HG02885 (cell line): ENCODE data around the gene GNG7.

Experiments used
- ATAC-seq: cut with Tn5 transposase; IDR thresholded peaks from one replicate; pipeline ENCODE4 v1.9.1; 2021; ENCODE audit warnings: mild to moderate bottlenecking; ENCODE audit not compliant: unreplicated experiment, poor library complexity

GNG7 gene

DNA sequence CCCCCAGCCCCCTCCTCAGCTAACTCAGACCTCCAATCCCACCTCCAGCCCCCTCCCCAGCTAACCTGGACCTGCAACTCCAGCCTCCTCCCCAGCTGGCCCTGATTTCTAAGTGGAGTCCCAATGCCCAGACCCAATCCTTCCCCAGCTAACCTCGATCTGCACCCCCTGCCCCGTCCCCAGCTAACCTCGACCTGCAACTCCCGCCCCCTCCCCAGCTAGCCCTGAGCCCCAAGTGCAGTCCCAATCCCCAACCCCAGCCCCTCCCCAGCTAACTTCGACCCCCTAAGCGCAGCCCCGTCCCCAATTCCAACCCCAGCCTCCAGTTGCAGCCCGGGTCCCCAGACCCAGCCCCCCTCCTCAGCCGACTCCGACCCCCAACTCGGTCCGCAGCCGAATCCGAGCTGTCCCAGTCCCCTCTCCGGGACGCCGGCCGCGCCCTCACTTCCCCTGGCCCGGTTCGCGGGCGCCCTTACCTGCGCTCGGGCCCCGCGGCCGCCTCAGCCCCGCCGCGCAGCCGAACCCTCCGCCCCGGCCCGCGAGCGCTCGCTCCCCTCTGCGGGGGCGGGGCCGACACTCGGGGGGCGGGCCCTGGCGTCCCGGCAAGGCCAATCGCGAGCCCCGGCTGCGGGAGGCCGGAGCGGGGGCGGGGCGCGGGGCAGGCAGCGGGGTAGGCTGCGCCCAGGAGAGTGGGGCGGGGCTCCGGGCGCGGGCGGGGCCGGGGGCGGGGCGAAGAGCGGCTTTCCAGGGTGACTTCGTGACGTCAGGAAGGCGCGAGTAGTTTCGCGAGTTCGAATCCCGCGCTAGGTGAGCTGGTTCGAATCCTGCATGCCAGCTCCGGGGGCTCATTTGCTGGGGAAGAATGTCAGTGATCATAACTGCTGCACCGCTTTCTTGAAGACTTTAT is at the start of gene GNG7:
GNG7 (minus strand) TSS at position 525 of the 907 bp plus-strand sequence. CDS start 182,006 bp downstream, outside the sequence.
- peak; percentile 86 for ATAC-seq

DNA sequence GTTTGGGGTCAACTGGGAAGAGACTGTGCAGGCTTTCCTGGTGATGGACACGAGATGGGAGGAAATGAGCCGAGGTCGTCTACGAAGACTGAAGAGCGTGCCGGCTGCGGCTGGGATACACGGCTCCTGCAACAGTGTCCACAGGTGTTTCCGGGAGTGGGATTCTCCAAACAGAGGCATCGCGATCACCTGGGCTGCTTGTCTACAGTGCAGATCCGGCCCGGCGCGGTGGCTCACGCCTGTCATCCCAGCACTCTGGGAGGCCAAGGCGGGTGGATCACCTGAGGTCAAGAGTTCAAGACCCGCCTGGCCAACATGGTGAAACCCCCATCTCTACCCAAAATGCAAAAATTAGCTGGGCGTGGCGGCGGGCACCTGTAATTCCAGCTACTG is 48.9 kb upstream of the GNG7 start:
- ATAC-seq: no peak

DNA sequence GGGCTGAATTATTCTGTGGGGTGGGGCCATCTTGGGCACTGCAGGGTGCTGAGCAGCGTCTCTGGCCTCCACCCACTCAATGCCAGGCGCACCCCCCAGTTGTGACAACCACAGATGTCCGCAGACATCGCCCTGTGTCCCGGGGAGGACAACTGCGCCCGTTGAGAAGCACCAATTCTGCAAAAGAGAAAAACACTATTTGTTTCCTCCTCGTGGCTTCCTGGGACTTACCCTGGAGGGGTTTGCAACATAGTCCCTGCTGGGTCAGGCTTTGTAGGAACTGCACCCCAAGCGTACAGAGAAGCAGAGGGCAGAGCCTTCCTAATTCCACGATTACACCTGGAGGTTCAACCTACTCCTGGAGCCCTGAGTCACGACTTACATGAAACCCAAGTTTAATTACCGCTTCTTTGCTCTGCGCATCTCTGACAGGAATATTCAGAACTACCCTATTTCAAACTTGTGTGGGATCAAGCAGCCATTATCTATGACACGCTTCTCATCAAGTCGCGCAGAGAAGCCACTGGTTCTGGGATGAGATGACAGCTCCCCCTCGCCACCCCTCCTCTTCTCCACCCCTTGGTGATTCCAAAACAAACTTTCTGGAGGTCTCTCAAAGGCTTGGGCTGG is 48.4 kb upstream of the GNG7 start:
- no peak for ATAC-seq

DNA sequence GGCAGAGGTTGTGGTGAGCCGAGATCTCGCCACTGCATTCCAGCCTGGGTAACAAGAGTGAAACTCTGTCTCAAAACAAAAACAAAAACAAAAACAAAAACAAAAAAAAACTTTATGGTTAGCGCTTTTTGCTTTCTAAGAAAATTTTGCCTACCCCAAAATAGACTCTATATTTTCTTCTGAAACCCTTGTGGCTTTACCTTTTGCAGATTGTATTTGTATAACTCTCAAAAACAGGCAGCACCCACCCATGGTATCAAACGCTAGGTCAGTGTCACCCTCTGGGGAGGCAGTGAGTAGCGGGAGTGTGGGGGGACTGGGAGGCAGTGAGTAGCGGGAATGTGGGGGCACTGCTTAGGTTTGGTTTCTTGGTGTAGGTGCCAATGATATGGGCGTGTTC is 44.9 kb upstream of the GNG7 start:
- ATAC-seq: peak; percentile 44

DNA sequence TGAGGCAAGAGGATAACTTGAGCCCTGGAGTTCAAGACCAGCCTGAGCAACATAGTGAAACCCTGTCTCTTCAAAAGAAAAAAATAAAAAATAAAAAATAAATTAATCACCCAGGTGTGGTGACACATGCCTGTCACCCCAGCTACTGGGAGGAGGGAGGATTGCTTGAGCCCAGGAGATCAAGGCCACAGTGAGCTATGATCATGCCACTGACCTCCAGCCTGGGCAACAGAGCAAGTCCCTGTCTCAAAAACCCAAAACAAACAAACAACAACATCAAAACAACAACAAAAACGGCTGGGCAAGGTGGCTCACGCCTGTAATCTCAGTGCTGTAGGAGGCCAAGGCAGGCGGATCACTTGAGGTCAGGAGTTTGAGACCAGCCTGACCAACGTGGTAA is 41.6 kb upstream of the GNG7 start:
- no peak for ATAC-seq

DNA sequence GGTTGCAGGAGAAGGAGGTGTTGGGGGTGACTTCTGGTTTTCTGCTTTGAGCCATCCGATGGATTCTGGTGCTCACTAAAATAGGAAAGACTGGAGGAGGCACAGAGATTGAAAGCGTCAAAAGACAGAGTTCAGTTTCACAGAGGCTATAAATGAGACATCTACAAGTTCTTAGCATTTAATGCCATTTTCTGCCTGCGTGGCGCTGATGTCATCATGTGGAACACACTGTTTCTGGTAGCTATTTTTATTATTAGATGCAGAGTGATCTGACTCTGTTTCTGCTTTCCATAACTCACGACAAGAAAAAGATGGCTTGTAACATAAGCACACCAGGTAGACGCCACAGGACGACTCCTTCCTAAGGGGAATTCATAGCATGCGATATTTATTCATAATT is 40.6 kb upstream of the GNG7 start:
- ATAC-seq: no peak

DNA sequence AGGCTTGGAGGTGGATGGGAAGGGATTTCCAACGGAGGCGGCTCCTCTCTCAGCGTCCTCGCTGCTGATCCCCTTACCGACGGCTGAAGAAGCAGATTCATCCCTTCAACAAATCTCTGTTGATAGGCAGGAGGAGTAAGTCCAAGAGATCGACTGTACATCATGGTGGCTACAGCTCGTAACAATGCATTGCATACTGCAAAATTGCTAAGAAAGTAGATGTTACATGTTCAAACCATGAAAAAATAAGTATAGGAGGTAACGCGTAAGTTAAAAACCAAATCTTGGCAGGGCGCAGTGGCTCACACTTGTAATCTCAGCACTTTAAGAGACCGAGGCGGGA is 37.8 kb upstream of the GNG7 start:
- no peak for ATAC-seq

DNA sequence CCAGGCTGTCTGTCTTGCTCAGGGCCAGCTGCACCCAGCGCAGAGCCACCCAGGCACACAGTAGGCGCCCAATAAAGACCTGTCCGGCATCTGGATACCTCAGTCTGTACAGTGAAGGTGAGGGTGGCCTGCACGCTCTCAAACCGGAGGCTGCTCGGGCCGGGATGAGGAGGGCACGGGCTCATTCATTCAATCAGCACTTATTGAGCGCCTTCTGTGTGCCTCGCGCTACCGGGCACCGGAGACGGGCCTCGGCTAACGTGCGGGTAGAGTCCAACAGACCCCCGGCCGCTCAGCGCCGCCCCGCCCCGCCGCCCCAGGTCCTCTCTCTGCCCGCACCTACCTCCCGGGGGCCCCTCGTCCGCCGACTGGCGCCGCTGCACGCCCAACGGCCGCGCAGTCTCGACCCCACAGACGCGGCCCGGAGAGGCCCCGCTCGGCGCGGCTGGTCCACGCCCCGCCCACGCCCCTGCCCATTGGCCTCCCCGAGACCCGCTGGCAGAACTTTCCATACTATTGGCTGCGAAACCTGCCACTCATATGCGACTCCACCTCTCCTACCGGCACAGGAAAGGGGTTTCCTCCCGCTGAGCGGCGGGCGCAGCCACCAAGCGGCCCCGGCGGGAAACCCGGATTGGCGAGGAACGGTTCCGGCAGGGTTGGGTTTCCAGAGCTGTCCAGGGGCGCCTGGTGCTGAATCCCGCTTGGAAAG is 37.3 kb upstream of the GNG7 start, which contains the start of gene SLC39A3:
SLC39A3 (minus strand) TSS at position 416 of the 712 bp plus-strand sequence. CDS start 2,760 bp downstream, outside the sequence.
- peak; percentile 96 for ATAC-seq

DNA sequence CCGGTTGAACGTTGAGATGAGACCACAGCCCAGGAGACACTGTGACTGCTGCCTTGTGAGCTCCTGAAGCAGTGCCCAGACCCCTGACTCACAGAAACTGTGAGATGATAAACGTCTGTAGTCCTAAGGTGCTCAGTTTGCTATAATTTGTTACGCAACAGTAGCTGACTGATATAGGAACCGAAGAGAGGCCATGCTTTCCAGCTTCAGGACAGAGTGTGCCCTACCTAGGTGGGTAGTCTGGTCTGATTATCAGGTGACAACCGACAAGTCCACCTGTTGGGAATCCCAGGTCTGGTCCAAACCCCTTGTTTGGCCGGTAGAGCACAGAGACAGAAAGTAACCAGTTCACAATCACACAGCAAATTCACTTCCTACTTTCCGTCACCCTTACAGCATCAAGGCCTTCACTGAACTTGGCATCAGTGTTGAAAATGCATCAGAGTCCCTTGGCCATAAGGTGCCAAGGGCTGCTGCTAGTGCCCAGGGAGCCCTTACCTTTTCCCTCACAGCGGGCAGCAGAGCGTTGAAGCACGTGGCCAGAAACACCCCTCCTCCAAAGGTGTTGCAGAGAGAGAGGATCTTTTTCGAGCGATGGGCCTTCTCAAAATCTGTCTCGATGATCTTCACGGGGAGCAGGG is 34.2 kb upstream of the GNG7 start:
- ATAC-seq: no peak

DNA sequence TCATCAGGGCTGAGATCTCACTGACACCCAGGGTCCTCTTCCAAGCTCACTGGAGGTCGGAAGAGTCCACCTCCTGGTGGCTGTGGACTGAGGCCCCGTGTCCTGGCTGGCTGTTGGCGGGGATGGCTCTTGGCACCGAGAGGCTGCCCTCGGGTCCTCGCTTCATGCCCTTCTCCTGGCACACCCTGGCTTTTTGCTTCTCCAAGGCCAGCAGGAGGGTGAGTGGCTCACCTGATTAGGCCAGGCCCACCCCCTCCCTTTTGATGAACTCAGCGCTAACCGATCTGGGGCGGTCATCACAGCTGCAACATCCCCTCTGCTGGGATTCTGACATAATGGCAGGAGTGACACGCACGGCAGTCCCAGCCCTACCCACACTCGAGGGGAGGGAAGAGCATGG is 32.9 kb upstream of the GNG7 start:
- ATAC-seq: no peak

DNA sequence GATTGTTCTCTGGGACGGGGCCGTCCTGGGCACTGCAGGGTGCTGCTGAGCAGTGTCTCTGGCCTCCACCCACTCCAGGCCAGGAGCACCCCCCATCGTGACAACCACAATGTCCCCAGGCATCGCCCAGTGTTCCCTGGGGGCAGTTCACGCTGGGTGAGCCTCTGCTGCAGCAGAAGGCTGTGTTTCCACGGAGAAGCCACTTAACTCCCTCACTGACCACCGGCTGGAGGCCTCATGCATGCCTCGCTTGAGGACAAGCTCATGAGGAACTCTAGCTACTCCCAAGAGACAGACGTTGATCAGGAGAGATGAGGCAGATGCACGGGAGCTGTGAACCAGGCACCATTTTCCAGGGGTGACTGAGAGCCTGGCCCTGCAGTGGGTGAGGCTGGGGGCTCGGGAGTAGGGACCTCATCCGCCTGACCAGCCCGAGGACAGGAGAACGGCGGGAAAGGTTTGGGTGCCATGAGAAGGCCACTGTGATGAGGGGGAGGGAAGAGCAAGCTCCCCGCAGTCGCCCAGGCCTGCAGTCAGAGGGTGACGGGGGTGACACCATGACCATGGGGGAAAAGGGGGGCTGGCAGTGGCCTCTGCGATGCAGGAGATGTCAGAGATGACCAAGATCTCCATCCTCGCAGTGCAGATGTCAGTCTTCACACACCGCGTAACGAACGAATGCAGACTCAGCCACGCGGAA is 32.2 kb upstream of the GNG7 start:
- ATAC-seq: no peak

DNA sequence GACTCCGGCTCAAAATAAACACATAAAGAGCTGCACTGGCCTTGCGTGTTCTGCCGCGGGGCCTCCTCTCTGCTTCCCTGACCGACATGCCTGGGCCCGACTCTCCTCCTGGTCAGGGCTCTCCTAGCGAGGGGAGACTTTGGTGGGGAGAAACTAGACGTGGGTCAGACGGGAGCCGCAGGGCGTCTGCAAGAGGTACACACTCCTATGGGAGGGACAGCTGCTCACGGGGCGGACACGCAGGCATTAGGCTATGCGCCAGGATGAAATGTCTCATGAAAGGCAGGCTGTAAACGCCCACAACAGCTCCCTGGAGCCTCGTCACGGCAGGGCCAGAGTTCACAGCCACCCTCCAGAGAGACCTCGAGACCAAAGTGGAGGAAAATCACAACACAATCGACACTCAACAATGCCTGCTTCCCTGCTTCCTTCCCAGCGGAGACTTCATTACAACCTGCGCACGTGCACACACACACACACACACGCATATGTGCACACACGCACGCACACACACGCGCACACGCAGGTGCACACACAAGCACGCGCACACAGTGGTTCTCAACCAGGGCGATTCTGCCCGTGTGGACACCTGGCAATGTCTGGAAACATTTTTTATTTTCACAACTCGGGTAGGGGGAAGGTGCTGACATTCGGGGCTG is 31.6 kb upstream of the GNG7 start:
- ATAC-seq: no peak

DNA sequence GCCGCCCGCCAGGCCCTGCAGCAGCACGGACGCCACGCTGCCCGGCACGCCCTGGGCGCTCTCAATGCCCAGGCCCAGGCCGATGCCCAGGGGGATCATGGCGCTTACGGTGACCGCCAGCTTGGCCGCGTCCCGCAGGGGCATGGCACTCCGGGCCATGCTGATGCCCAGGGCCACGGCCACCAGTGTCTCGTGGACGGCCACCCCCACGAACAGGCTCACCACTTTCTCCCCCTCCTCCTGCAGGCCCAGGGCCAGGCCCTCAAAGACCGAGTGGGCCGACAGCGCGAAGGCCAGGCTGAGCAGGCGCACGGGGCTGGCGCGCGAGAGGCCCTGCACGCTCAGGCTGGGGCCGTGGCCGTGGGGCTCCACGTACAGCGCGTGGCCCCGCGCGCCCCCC is 30.4 kb upstream of the GNG7 start:
- no peak for ATAC-seq

DNA sequence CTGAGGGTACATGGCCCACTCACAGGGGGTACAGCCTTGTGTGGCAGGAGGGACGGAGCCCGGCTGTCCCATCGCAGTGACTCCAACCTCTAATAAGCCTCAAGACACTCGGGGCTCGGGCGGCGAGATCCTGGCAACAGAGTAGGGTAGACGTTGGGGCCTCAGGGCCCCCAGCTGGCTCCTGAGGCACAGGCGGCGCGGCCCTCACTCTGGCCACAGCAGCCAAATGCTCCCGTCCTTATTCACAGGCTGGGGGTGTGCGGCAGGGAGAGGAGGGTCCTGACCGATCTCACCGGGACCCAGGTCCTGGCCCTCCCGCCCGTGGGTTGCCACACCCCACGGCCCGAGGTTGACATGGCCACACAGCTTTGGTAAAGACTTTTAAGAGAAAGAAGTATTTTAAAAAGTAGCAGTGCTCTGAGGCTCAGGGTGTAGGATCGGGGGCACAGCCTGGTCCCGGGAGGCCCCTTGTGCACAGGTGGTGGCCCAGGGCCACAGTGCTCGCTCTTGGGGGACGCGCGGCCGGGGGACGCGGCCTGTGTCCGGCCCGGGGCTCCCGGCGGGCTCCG is 29.7 kb upstream of the GNG7 start:
- no peak for ATAC-seq

DNA sequence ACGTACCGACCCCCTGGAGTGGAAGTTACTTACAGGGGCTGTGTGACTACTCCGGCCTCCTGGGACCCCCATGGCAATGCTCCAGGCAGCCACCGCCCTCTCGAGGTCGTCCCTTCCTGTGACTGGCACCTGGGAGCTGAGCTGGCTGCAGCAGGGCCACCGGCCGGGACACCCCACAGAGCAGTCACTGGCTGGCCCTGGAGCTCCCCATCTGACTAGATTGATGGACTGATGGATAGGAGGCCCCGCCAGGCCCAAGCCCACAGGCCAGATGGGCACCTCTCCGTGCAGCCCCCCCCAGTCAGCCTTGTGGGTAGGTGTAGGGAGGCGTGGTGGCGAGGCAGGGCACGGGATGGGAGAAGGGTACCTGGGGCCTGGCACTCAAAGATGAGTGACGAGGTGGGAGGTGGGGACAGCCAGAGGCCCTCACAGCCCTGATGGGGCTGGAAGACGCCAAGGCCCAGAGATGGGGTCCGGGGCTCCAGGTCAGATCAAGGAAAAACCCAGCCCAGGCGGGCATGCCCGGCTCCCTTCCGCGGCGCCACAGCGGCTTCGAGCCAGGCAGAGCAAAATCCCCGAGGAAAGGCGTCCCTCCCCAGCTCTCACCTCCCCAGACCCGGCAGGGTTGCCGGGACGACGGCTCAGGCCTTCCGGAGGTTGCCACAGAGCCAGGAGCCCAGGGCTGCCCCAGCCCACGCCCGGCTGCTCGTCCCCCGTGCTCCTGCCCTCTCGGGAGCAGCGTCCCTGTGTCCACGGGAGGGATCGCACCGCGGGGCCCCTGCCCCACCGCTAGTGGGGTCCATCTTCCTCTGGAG is 28.9 kb upstream of the GNG7 start:
- no peak for ATAC-seq

DNA sequence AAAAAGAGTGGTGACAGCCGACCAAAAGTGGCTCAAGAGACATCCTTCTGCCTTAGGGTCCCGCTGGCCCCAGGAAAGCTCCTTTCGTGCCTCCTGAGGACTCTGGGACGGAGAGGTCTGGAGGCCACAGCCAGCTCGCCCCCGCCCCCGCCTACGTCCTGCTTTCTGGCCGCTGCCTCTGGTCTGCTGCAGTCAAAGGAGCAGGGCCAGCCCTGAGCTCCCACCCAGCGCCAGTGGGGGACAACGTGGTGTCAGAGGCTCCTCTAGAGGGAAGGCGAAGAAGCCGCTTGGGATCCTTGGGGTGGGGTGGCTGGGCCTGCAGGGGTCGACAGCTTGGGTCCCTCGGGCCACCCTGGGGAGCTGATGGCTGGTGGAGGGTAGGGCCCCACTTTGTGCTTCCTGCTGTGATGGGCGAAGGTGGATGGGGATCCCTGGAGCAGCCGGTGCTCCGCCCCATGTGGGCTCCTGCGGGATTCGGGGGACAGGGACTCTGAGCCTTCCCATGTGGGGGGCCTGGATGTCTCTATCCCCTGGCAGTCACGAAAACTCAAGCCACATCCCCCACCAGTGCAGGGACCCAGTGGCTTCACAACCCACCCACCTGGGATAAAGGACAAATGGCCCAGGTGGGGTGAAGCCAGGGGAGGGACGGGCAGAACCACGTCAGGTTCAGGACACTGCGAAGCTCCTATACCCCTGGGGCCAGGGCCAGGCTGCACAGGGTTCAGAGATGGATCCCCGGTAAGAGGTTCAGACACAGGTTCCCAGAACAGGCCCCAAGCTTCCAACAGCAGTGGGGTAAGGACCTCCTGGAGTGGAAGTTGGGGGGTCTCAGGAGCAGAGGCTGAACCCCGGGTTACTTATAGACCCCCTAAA is 27.7 kb upstream of the GNG7 start:
- no peak for ATAC-seq

DNA sequence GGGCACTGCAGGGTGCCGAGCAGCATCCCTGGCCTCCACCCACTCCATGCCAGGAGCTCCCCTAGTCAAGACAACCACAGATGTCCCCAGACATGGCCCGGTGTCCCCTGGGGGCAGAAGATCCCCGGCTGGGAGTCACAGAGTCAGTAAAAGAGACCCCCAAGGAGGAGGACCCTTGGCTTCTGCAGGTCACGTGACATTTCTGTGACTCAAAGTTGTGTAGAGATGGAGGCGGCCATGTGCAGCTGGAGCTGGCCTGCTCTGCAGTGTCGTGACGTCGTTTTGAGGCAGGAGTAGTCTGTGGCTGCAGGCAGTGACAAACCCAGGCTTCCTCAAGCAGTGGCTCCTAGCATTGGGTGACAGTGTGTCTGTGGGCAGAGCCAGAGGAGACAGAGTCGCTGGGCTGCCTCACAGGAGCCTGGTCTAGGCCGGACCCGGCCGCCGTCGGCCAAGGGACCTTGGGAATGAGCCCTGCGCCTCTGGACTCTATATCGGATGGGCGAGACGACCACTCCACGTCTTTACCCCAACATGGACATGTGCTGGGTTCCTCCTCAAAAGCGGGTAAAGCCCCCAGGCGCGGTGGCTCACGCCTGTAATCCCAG is 26.4 kb upstream of the GNG7 start:
- no peak for ATAC-seq
